CD4-positive, alpha-beta T cell (primary cell): ENCODE data around the gene PDCD10. TPM values are rescaled to one million over a fixed set of nuclear protein-coding genes. Genes with fewer than 3 reads are reported as not detected.

ENCODE experiments used
- ATAC-seq: fragments of 200-7000 bp; cut with Tn5 transposase; one replicate; pipeline ENCODE4 v1.10.0; 2022; ENCODE audit warnings: mild to moderate bottlenecking; ENCODE audit not compliant: poor library complexity
- CTCF ChIA-PET: fragments of 350-600 bp; sonication (Branson Sonifier 250); formaldehyde crosslinking; loops from one replicate; lab custom pipeline; 2021; ENCODE audit warnings: antibody characterized with exemption, inconsistent platforms; lab: Charles Lee
- POLR2A ChIA-PET: fragments of 350-600 bp; sonication (Branson Sonifier 250); formaldehyde crosslinking; loops from one replicate; lab custom pipeline; 2021; ENCODE audit warnings: antibody characterized with exemption, inconsistent platforms; lab: Charles Lee
- DNase-seq, 14 experiments: peaks; one replicate each; pipeline ENCODE4 v3.0.0-alpha.2; 2013 to 2020; ENCODE audit warnings: mixed read lengths in 2 of 14
- H3K27ac ChIP-seq, 2 donors: one replicate each; pipeline versions ENCODE4 v1.5.1 to v1.7.0; 2013; ENCODE audit warnings: low read length in 2 of 2, low read depth in 1 of 2, mild to moderate bottlenecking in 1 of 2
- H3K27me3 ChIP-seq, 2 experiments: 1 replicate in 1 of 2; 2 replicates in 1 of 2; pipeline versions ENCODE4 v1.6.1 to v1.7.0; 2013; ENCODE audit warnings: low read length in 2 of 2, control low read depth in 1 of 2, mild to moderate bottlenecking in 1 of 2, moderate library complexity in 1 of 2; ENCODE audit not compliant: insufficient read depth in 2 of 2, control insufficient read depth in 1 of 2
- H3K36me3 ChIP-seq: one replicate; pipeline ENCODE4 v1.6.1; 2013; ENCODE audit warnings: low read length, control low read depth; ENCODE audit not compliant: insufficient read depth
- H3K4me1 ChIP-seq: one replicate; pipeline ENCODE4 v1.6.1; 2013; ENCODE audit warnings: low read length, control low read depth; ENCODE audit not compliant: insufficient read depth
- H3K4me3 ChIP-seq: one replicate; pipeline ENCODE4 v1.5.1; 2013; ENCODE audit warnings: mild to moderate bottlenecking, low read length, moderate library complexity
- H3K9me3 ChIP-seq, 2 experiments: 1 replicate in 1 of 2; 2 replicates in 1 of 2; pipeline versions ENCODE4 v1.6.1 to v1.7.0; 2013; ENCODE audit warnings: low read length in 2 of 2, mild to moderate bottlenecking in 2 of 2, control low read depth in 1 of 2, moderate library complexity in 1 of 2; ENCODE audit not compliant: control insufficient read depth in 1 of 2, insufficient read depth in 1 of 2
- H3K27ac Mint-ChIP-seq: one replicate; pipeline ENCODE4 v1.8.0; 2020; ENCODE audit warnings: mixed read lengths
- H3K27me3 Mint-ChIP-seq: one replicate; pipeline ENCODE4 v1.8.0; 2021; ENCODE audit warnings: mixed read lengths
- H3K36me3 Mint-ChIP-seq: one replicate; pipeline ENCODE4 v1.8.0; 2021; ENCODE audit warnings: low read depth, mixed read lengths
- H3K4me1 Mint-ChIP-seq: one replicate; pipeline ENCODE4 v1.8.0; 2021; ENCODE audit warnings: low read depth, mixed read lengths
- H3K4me3 Mint-ChIP-seq: one replicate; pipeline ENCODE4 v1.8.0; 2020; ENCODE audit warnings: mild to moderate bottlenecking, mixed read lengths
- H3K9me3 Mint-ChIP-seq: one replicate; pipeline ENCODE4 v1.8.0; 2020; ENCODE audit warnings: mixed read lengths
- intact Hi-C, 2 experiments: fragments of 100-400 bp; cut with DNase I in 1 of 2; cut with micrococcal nuclease in 1 of 2; formaldehyde crosslinking; loops; one replicate each; pipeline versions ENCODE4 v1.15.1 to v1.9.0; 2023 to 2025; cut with DNase I, micrococcal nuclease
- total RNA-seq, 174 experiments: library from RNA in 2 of 174; stranded (reverse) in 2 of 174; gene quantifications; one replicate each; pipeline ENCODE4 v1.2.3 and lab custom pipeline; 2021 to 2026
- TF ChIP-seq, protein P1 (sequence below): fragments of 200-600 bp; IDR thresholded peaks from one replicate; pipeline ENCODE4 v1.8.0; 2022; ENCODE audit warnings: antibody characterized with exemption, mild to moderate bottlenecking

PDCD10 gene
- total RNA-seq, 2 experiments from 2014 or later, result 19.0 to 22.8 TPM

DNA sequence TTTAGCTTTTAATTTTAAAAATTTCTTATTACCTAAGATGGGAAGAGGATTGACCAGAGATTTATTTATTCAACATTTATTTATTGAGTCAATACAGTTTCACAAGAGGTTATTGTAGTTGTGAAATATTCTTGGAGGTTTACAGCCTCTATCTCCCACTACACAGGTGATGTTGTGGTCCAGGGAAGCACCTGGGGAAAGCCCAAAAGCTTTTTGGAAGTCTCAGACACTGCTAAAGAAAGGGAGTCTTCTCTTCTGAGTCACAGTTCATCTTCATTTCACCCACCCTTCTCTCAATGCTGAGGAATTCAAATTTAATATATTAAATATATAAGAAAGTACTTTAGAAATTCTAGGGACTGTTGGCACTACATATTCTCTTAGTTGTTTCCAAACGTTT, 42.7 kb upstream of the PDCD10 start:
- Histone ChIP-seq H3K9me3 (peaks cover 0 to 5% of the 10 kb centered on the region in 2 experiments), H3K27me3 (no peaks in the 10 kb centered on the region), H3K27ac (no peak overlapping the region), H3K4me1 (no peaks in the 10 kb centered on the region), H3K36me3 (no peaks in the 10 kb centered on the region), H3K4me3 (no peak overlapping the region)
- Mint-ChIP-seq H3K36me3 (no peaks in the 10 kb centered on the region), H3K4me1 (peaks cover 8% of the 10 kb centered on the region), H3K9me3 (peaks cover 9% of the 10 kb centered on the region), H3K4me3 (no peak overlapping the region), H3K27ac (no peak overlapping the region), H3K27me3 (no peaks in the 10 kb centered on the region)
- DNase-seq (no peak), ATAC-seq (no peak)
- ChIA-PET CTCF (no interaction called here), POLR2A (no interaction called here)
- TF ChIP-seq, protein P1, sequence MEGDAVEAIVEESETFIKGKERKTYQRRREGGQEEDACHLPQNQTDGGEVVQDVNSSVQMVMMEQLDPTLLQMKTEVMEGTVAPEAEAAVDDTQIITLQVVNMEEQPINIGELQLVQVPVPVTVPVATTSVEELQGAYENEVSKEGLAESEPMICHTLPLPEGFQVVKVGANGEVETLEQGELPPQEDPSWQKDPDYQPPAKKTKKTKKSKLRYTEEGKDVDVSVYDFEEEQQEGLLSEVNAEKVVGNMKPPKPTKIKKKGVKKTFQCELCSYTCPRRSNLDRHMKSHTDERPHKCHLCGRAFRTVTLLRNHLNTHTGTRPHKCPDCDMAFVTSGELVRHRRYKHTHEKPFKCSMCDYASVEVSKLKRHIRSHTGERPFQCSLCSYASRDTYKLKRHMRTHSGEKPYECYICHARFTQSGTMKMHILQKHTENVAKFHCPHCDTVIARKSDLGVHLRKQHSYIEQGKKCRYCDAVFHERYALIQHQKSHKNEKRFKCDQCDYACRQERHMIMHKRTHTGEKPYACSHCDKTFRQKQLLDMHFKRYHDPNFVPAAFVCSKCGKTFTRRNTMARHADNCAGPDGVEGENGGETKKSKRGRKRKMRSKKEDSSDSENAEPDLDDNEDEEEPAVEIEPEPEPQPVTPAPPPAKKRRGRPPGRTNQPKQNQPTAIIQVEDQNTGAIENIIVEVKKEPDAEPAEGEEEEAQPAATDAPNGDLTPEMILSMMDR, result no peak
- intact Hi-C loops, result no loop called here

- DNase-seq, result no peak
- Mint-ChIP-seq H3K9me3 (peaks cover 9% of the 10 kb centered on the region), H3K4me1 (peaks cover 8% of the 10 kb centered on the region), H3K27me3 (no peaks in the 10 kb centered on the region), H3K27ac (no peak overlapping the region), H3K4me3 (no peak overlapping the region), H3K36me3 (no peaks in the 10 kb centered on the region)
- Histone ChIP-seq H3K36me3 (no peaks in the 10 kb centered on the region), H3K4me1 (no peaks in the 10 kb centered on the region), H3K9me3 (peaks cover 0 to 5% of the 10 kb centered on the region in 2 experiments), H3K27ac (no peak overlapping the region), H3K27me3 (no peaks in the 10 kb centered on the region), H3K4me3 (no peak overlapping the region)
- intact Hi-C loops, result no loop called here
- ChIA-PET POLR2A (interaction anchor here (0.6 kb wide), 1 partner anchor 28 kb away, joined by 3 read pairs; no protein-coding TSS in a partner anchor), CTCF (no interaction called here)
- TF ChIP-seq, protein P1, result no peak
- ATAC-seq, result no peak
These were observed 41.5 kb upstream of the PDCD10 start for GRCh38 chr3:167776066-167776685.

DNA sequence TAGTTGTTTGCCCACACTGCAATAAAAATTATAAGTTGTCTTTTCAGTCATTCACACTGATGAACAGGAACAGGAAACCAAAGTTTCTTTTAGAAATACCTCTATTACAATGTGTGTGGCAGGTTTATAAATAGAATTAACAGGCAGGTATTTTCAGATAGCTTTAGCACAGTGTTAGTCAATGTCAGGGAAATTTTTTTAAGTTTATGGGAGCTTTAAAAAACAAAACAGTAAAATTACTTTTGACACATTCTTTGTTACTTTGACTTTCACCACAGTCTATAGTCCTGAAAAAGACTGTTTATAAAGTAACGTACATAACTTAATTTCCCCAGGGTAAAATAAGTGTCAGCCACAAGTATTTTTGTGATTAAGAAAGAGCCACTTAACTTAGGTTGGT, 38.9 kb upstream of the PDCD10 start:
- ChIA-PET CTCF (no interaction called here), POLR2A (no interaction called here)
- Mint-ChIP-seq H3K27me3 (no peaks in the 10 kb centered on the region), H3K4me3 (no peak overlapping the region), H3K27ac (no peak overlapping the region), H3K4me1 (peaks cover 8% of the 10 kb centered on the region), H3K9me3 (peaks cover 4% of the 10 kb centered on the region), H3K36me3 (no peaks in the 10 kb centered on the region)
- DNase-seq, result no peak
- intact Hi-C loops, result no loop called here
- no peaks in the 10 kb centered on the region for H3K4me1 ChIP-seq
- H3K4me3 ChIP-seq, result no peak overlapping the region
- no peak overlapping the region for H3K27ac ChIP-seq
- TF ChIP-seq, protein P1, result no peak
- H3K36me3 ChIP-seq, result no peaks in the 10 kb centered on the region
- H3K9me3 ChIP-seq, result peaks cover 0 to 5% of the 10 kb centered on the region in 2 experiments
- no peaks in the 10 kb centered on the region for H3K27me3 ChIP-seq
- ATAC-seq, result no peak
